HCT116 (cell line): ENCODE results near the gene MED16. TPM values are rescaled to one million over a fixed set of nuclear protein-coding genes. Genes with fewer than 3 reads are reported as not detected.

Experiments
- ATAC-seq: fragments of 200-7000 bp; cut with Tn5 transposase; 2 replicates; pipeline ENCODE4 v1.9.1; 2020; ENCODE audit warnings: mild to moderate bottlenecking, moderate library complexity
- BruUV-seq: library from RNA; stranded (reverse); fragments of 400-500 nt; replicated peaks from 2 replicates; lab custom pipeline; 2021; lab: Mats Ljungman, UMichigan
- CTCF ChIA-PET: fragments of 300-600 bp; sonication (Branson Sonifier 250); formaldehyde crosslinking; loops from one replicate; lab custom pipeline; 2021; ENCODE audit warnings: antibody characterized with exemption; lab: Charles Lee
- POLR2A ChIA-PET: fragments of 300-600, 350-600 bp; sonication (Branson Sonifier 250); formaldehyde crosslinking; loops from one replicate; lab custom pipeline; 2021; ENCODE audit warnings: antibody characterized with exemption; lab: Charles Lee
- RAD21 ChIA-PET, 2 experiments: fragments of 300-600 bp; sonication (Branson Sonifier 250); formaldehyde crosslinking; loops; one replicate each; lab custom pipeline; 2023; ENCODE audit warnings: low total read pairs in 2 of 2; ENCODE audit not compliant: uncharacterized antibody in 2 of 2, unreplicated experiment in 2 of 2, low non-redundant PET in 1 of 2; lab: Charles Lee
- DNase-seq: peaks from one replicate; pipeline ENCODE4 v3.0.0-alpha.2; 2010; ENCODE audit warnings: low read depth, low spot score
- H2AFZ ChIP-seq: fragments of 200-600 bp; shearing (Covaris generic), sonication (generic); 2 replicates; pipeline ENCODE4 v1.6.1; 2017; ENCODE audit warnings: low read depth, mixed run types, mixed read lengths, antibody characterized with exemption, low read length; ENCODE audit not compliant: poor library complexity, severe bottlenecking
- H3K27ac ChIP-seq: 2 replicates; pipeline ENCODE4 v1.5.1; 2012; ENCODE audit warnings: low read depth, low read length
- H3K27me3 ChIP-seq: fragments of 200-600 bp; sonication (generic); 2 replicates; pipeline ENCODE4 v1.6.1; 2016; ENCODE audit warnings: mixed run types, low read length, mixed read lengths; ENCODE audit not compliant: insufficient read depth
- H3K36me3 ChIP-seq, 2 experiments: fragments of 200-500 bp in 1 of 2; fragments of 200-600 bp in 1 of 2; sonication (Bioruptor generic) in 1 of 2; sonication (generic) in 1 of 2; 2 replicates each; pipeline versions ENCODE4 v1.5.1 to v1.6.1; 2014 to 2016; ENCODE audit warnings: low read length in 2 of 2, inconsistent platforms in 1 of 2, mixed read lengths in 1 of 2, mixed run types in 1 of 2; ENCODE audit not compliant: insufficient read depth in 2 of 2, control insufficient read depth in 1 of 2
- H3K4me1 ChIP-seq, 2 experiments: fragments of 200-600 bp in 1 of 2; sonication (generic) in 1 of 2; 2 replicates each; pipeline versions ENCODE4 v1.5.1 to v1.6.1; 2012 to 2017; ENCODE audit warnings: low read length in 2 of 2, inconsistent platforms in 1 of 2, mild to moderate bottlenecking in 1 of 2, mixed read lengths in 1 of 2, mixed run types in 1 of 2, moderate library complexity in 1 of 2; ENCODE audit not compliant: insufficient read depth in 2 of 2, control insufficient read depth in 1 of 2
- H3K4me2 ChIP-seq: fragments of 200-600 bp; sonication (generic); 2 replicates; pipeline ENCODE4 v1.6.1; 2017; ENCODE audit warnings: mixed run types, low read length, mixed read lengths
- H3K4me3 ChIP-seq, 2 experiments: fragments of 200-600 bp in 1 of 2; sonication (generic) in 1 of 2; replicated peaks in 1 of 2; 2 replicates each; pipeline ENCODE4 v1.5.1; 2011 to 2016; ENCODE audit warnings: low read length in 2 of 2, control low read depth in 1 of 2, low read depth in 1 of 2, mild to moderate bottlenecking in 1 of 2, mixed read lengths in 1 of 2, mixed run types in 1 of 2
- H3K79me2 ChIP-seq: fragments of 200-600 bp; sonication (generic); 2 replicates; pipeline ENCODE4 v1.6.1; 2017; ENCODE audit warnings: mild to moderate bottlenecking, mixed run types, low read length, moderate library complexity, mixed read lengths; ENCODE audit not compliant: insufficient read depth
- H3K9ac ChIP-seq: fragments of 200-600 bp; sonication (generic); 2 replicates; pipeline ENCODE4 v1.6.1; 2016; ENCODE audit warnings: low read length, mixed read lengths
- H3K9me2 ChIP-seq: fragments of 200-600 bp; sonication (generic), shearing (Covaris generic); 2 replicates; pipeline ENCODE4 v1.6.1; 2017; ENCODE audit warnings: mixed run types, mild to moderate bottlenecking, moderate library complexity; ENCODE audit not compliant: insufficient read depth
- H3K9me3 ChIP-seq, 2 experiments: fragments of 200-500 bp in 1 of 2; fragments of 200-600 bp in 1 of 2; sonication (Bioruptor generic) in 1 of 2; sonication (generic) in 1 of 2; 2 replicates each; pipeline ENCODE4 v1.6.1; 2014 to 2017; ENCODE audit warnings: low read length in 2 of 2, mixed read lengths in 2 of 2, inconsistent platforms in 1 of 2, low read depth in 1 of 2, mild to moderate bottlenecking in 1 of 2, mixed run types in 1 of 2, moderate library complexity in 1 of 2; ENCODE audit not compliant: control insufficient read depth in 1 of 2, insufficient read depth in 1 of 2
- H4K20me1 ChIP-seq: fragments of 200-600 bp; sonication (generic), shearing (Covaris generic); 2 replicates; pipeline ENCODE4 v1.6.1; 2017; ENCODE audit warnings: mixed run types, mild to moderate bottlenecking, moderate library complexity; ENCODE audit not compliant: insufficient read depth
- CBX3 ChIP-seq: IDR thresholded peaks from 2 replicates; pipeline ENCODE4 v1.6.1; 2012; ENCODE audit warnings: low read depth
- CEBPB ChIP-seq: IDR thresholded peaks from 2 replicates; pipeline ENCODE4 v1.6.1; 2012; ENCODE audit warnings: low read depth
- CTCF ChIP-seq, 3 experiments: fragments of 200-600 bp in 1 of 3; sonication (generic) in 1 of 3; IDR thresholded peaks in 2 of 3; conservative IDR thresholded peaks in 1 of 3; 2 replicates each; pipeline ENCODE4 v1.5.1; 2012 to 2017; ENCODE audit warnings: low read depth in 2 of 3, low read length in 2 of 3, antibody characterized with exemption in 1 of 3, borderline replicate concordance in 1 of 3, control low read depth in 1 of 3, mild to moderate bottlenecking in 1 of 3, mixed read lengths in 1 of 3, mixed run types in 1 of 3, moderate library complexity in 1 of 3; ENCODE audit not compliant: insufficient read depth in 1 of 3
- EGR1 ChIP-seq: IDR thresholded peaks from 2 replicates; pipeline ENCODE4 v1.6.1; 2012; ENCODE audit warnings: low read depth
- EZH2 ChIP-seq: fragments of 200-600 bp; sonication (generic); IDR thresholded peaks from 2 replicates; pipeline ENCODE4 v1.6.1; 2017; ENCODE audit warnings: antibody characterized with exemption, mixed run types
- FOSL1 ChIP-seq: IDR thresholded peaks from 2 replicates; pipeline ENCODE4 v1.6.1; 2012; ENCODE audit warnings: low read depth
- JUND ChIP-seq: IDR thresholded peaks from 2 replicates; pipeline ENCODE4 v1.6.1; 2012
- POLR2A ChIP-seq: IDR thresholded peaks from 2 replicates; pipeline ENCODE4 v1.7.0; 2011; ENCODE audit warnings: borderline replicate concordance; ENCODE audit not compliant: insufficient read depth, insufficient read length; ENCODE audit errors: extremely low read depth
- RAD21 ChIP-seq: IDR thresholded peaks from 2 replicates; pipeline ENCODE4 v1.6.1; 2012; ENCODE audit warnings: low read depth, mild to moderate bottlenecking
- REST ChIP-seq: IDR thresholded peaks from 2 replicates; pipeline ENCODE4 v1.6.1; 2012; ENCODE audit warnings: low read depth
- SIN3A ChIP-seq: IDR thresholded peaks from 2 replicates; pipeline ENCODE4 v1.6.1; 2012; ENCODE audit warnings: low read depth
- SP1 ChIP-seq: IDR thresholded peaks from 2 replicates; pipeline ENCODE4 v1.6.1; 2012; ENCODE audit warnings: low read depth
- TCF7L2 ChIP-seq: IDR thresholded peaks from 2 replicates; pipeline ENCODE4 v1.7.0; 2011; ENCODE audit warnings: borderline replicate concordance, inconsistent platforms; ENCODE audit not compliant: insufficient read depth, insufficient read length; ENCODE audit errors: extremely low read depth
- YY1 ChIP-seq: IDR thresholded peaks from 2 replicates; pipeline ENCODE4 v1.6.1; 2011; ENCODE audit warnings: low read length, low read depth, moderate library complexity, mild to moderate bottlenecking; ENCODE audit not compliant: insufficient replicate concordance; ENCODE audit errors: extremely low read depth
- ZBTB33 ChIP-seq: IDR thresholded peaks from 2 replicates; pipeline ENCODE4 v1.6.1; 2011; ENCODE audit warnings: mild to moderate bottlenecking, low read length, moderate library complexity; ENCODE audit not compliant: insufficient replicate concordance; ENCODE audit errors: extremely low read depth
- ZNF274 ChIP-seq: fragments of 200-500 bp; sonication (Bioruptor generic); IDR thresholded peaks from 2 replicates; pipeline ENCODE4 v1.6.1; 2014; ENCODE audit warnings: mild to moderate bottlenecking, low read depth, low read length, inconsistent platforms
- intact Hi-C: fragments of 100-400 bp; cut with micrococcal nuclease; formaldehyde crosslinking; loops from 2 replicates; pipeline ENCODE4 v1.10.0; 2022
- total RNA-seq: library from RNA; stranded (reverse); gene quantifications from one replicate; pipeline ENCODE4 v1.2.1, GENCODE V29; 2021; ENCODE audit not compliant: unreplicated experiment
- TF ChIP-seq, protein P1 (sequence below): IDR thresholded peaks from 2 replicates; pipeline ENCODE4 v1.6.1; 2012

The MED16 gene
- total RNA-seq, 1 experiment from 2014 or later = 73.6 TPM

GRCh38 chr19:926323-926588 is 33.3 kb upstream of the MED16 start (continued):
- TF ChIP-seq ZNF274 = no peak
- TF ChIP-seq CBX3 = no peak
- TF ChIP-seq SIN3A = no peak

- Histone ChIP-seq H3K79me2 (peaks cover 19% of the 10 kb centered on the region), H4K20me1 (no peaks in the 10 kb centered on the region), H3K27ac (peak within 1 kb of the TSS; percentile 91), H3K9me2 (no peaks in the 10 kb centered on the region), H3K9me3 (no peaks in the 10 kb centered on the region), H3K4me3 (peak within 1 kb of the TSS; percentile 84 to 87), H3K27me3 (no peaks in the 10 kb centered on the region), H3K36me3 (peaks cover 0 to 1% of the 10 kb centered on the region in 2 experiments; a peak in 1 of 4 replicates), H3K4me2 (peak within 1 kb of the TSS; percentile 99), H3K4me1 (peaks cover 13 to 49% of the 10 kb centered on the region in 2 experiments), H2AFZ (no peak within 1 kb of the TSS), H3K9ac (peak within 1 kb of the TSS; percentile 92)
- no TSS peak for BruUV-seq
- intact Hi-C loops = loop anchor here (1.0 to 10.0 kb wide), 3 partner anchors 15 to 259 kb away; no protein-coding TSS in a partner anchor
- POLR2A ChIA-PET = interaction anchor here (0.9 kb wide), 1 partner anchor 58 kb away, joined by 7 read pairs; the partner anchor contains the start of gene WDR18
- CTCF ChIA-PET = interaction anchor here (1.0 kb wide), 1 partner anchor 58 kb away, joined by 8 read pairs; the partner anchor contains the start of gene WDR18
- ATAC-seq (peak; percentile 58), DNase-seq (peak; percentile 71)
- RAD21 ChIA-PET = interaction anchor here in 1 of 2 experiments (0.6 kb wide), 1 partner anchor 54 kb away, joined by 3 read pairs; no protein-coding TSS in a partner anchor
- TF ChIP-seq CEBPB (no peak), FOSL1 (no peak), ZBTB33 (no peak), SP1 (peak; percentile 80), CTCF (IDR thresholded peaks at IDR 0.05 in 2 of 3, conservative IDR thresholded peaks at IDR 0.05 in 1 of 3; ENCODE audit: borderline replicate concordance in 1 of 3, insufficient read depth in 1 of 3, low read depth in 2 of 3, low read length in 2 of 3) (no peak), CBX3 (no peak), POLR2A (no peak), REST (no peak), JUND (no peak), RAD21 (no peak), ZNF274 (no peak), EZH2 (no peak), YY1 (no peak), TCF7L2 (peak; percentile 3), EGR1 (peak; percentile 55)
- TF ChIP-seq, protein P1, sequence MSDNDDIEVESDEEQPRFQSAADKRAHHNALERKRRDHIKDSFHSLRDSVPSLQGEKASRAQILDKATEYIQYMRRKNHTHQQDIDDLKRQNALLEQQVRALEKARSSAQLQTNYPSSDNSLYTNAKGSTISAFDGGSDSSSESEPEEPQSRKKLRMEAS = no peak; the same call in 1 of the 2 replicates
Measured at GRCh38 chr19:925526-926322, 32.7 kb upstream of the MED16 start, which contains the start of gene ARID3A. ARID3A (plus strand) TSS chr19:926035; CDS start chr19:929529, 3,494 bp downstream.
